ENCODE data around the gene COMMD9. TPM values are rescaled to one million over a fixed set of nuclear protein-coding genes. Genes with fewer than 3 reads are reported as not detected.

COMMD9 gene
- total RNA-seq, 1 experiment from 2014 or later: 70.8 TPM

DNA sequence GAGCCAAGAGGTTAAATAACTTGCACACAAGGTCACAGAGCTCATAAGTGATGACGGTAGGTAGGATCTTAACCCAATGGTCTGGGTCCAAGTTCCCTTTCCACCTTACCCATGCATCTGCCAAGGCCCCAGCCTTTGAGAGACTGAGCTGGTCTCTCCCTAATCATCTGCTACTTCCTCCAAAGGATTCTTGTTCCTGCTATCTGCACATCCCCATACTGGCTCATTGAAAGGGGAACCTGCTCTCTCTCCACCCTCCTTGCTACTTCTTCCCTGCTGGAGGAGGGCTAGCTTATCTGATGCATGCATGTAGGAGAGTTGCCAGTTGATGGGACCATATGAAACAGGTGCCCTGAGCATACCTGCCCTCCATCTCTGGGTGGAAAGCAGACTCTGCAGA, 47.7 kb downstream of the COMMD9 start:
- Histone ChIP-seq H3K36me3 (ENCODE audit: low read depth, low read length) (no peaks in the 10 kb centered on the region), H3K4me2 (ENCODE audit: low read length) (no peak overlapping the region), H3K9me2 (replicated peaks; ENCODE audit: low read length) (no peaks in the 10 kb centered on the region), H3K27ac (ENCODE audit: low read length) (no peak overlapping the region), H3K9me3 (ENCODE audit: low read length) (no peaks in the 10 kb centered on the region), H4K20me1 (ENCODE audit: low read length) (no peaks in the 10 kb centered on the region), H3K79me2 (ENCODE audit: low read length) (no peaks in the 10 kb centered on the region), H2AFZ (ENCODE audit: low read length) (no peak overlapping the region), H3K9ac (ENCODE audit: low read length) (no peak overlapping the region), H3K4me3 (ENCODE audit: low read length) (no peak overlapping the region), H3K4me1 (ENCODE audit: insufficient read depth, low read length) (no peaks in the 10 kb centered on the region), H3F3A (ENCODE audit: low read length, unreplicated experiment) (no peaks in the 10 kb centered on the region), H3K27me3 (ENCODE audit: low read length) (no peaks in the 10 kb centered on the region)
- no peak for DNase-seq
- no peak for ATAC-seq
- ChIA-PET CTCF (no interaction called here), POLR2A (ENCODE audit: unreplicated experiment) (no interaction called here)
- intact Hi-C loops (cut with micrococcal nuclease): no loop called here
- no TSS peak for BruUV-seq (replicated peaks)
- TF ChIP-seq CTCF (conservative IDR thresholded peaks at IDR 0.05; ENCODE audit: low read depth, low read length) (no peak), EZH2 (IDR thresholded peaks at IDR 0.05; ENCODE audit: low read length, unreplicated experiment) (no peak), EZH2phosphoT487 (IDR thresholded peaks at IDR 0.05; ENCODE audit: borderline replicate concordance, low read length) (no peak)

DNA sequence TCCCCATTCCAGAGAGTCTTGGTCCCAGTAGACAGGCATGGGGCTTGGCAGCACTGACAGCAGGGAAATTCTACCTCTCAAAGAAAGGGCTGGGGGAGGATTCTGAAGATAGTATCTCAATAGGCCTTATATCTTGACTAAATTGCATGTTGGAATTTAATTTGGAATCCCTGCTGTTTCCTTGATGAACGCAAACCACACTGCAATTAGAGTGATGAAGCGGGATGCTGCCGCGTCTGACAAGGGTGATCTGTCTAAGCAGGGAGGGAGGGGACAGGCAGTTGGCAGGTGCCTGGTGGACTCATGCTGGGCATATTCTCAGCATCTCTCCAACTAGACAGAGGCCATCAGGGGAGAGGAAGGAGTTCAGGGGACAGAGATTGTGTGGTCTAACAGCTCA, 48.4 kb downstream of the COMMD9 start:
- Histone ChIP-seq H4K20me1 (ENCODE audit: low read length) (no peaks in the 10 kb centered on the region), H3K4me3 (ENCODE audit: low read length) (no peak overlapping the region), H3K36me3 (ENCODE audit: low read depth, low read length) (no peaks in the 10 kb centered on the region), H3K4me2 (ENCODE audit: low read length) (no peak overlapping the region), H3K27me3 (ENCODE audit: low read length) (no peaks in the 10 kb centered on the region), H3K9me2 (replicated peaks; ENCODE audit: low read length) (no peaks in the 10 kb centered on the region), H3K27ac (ENCODE audit: low read length) (no peak overlapping the region), H3K79me2 (ENCODE audit: low read length) (no peaks in the 10 kb centered on the region), H3K9me3 (ENCODE audit: low read length) (no peaks in the 10 kb centered on the region), H3K4me1 (ENCODE audit: insufficient read depth, low read length) (no peaks in the 10 kb centered on the region), H3K9ac (ENCODE audit: low read length) (no peak overlapping the region), H2AFZ (ENCODE audit: low read length) (no peak overlapping the region), H3F3A (ENCODE audit: low read length, unreplicated experiment) (no peaks in the 10 kb centered on the region)
- ChIA-PET CTCF (no interaction called here), POLR2A (ENCODE audit: unreplicated experiment) (no interaction called here)
- intact Hi-C loops (cut with micrococcal nuclease): no loop called here
- no peak for DNase-seq
- no peak for ATAC-seq
- TF ChIP-seq CTCF (conservative IDR thresholded peaks at IDR 0.05; ENCODE audit: low read depth, low read length) (no peak), EZH2phosphoT487 (IDR thresholded peaks at IDR 0.05; ENCODE audit: borderline replicate concordance, low read length) (no peak), EZH2 (IDR thresholded peaks at IDR 0.05; ENCODE audit: low read length, unreplicated experiment) (no peak)
- no TSS peak for BruUV-seq (replicated peaks)

DNA sequence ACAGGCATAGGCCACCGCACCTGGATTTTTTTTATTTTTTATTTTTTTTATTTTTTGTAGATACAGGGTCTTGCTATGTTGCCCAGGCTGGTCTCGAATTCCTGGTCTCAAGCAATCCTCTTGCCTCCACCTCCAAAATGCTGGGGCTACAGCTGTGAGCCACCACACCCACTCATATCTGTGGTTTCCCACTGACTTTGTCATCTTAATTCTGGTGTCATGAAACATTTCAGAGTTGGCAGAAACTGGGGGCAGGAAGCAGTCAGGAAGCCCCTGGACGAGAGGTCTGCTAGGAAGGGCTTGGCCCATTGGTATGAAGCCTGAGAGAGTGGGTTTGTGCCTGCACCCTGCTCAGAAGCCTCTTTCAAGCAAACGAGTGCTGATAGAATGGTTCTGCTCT, 49.1 kb downstream of the COMMD9 start:
- H3F3A ChIP-seq (ENCODE audit: low read length, unreplicated experiment): no peaks in the 10 kb centered on the region
- ATAC-seq (no peak), DNase-seq (no peak)
- H3K36me3 ChIP-seq (ENCODE audit: low read depth, low read length): no peaks in the 10 kb centered on the region
- BruUV-seq (replicated peaks): no TSS peak
- intact Hi-C loops (cut with micrococcal nuclease): no loop called here
- ChIA-PET POLR2A (ENCODE audit: unreplicated experiment) (no interaction called here), CTCF (no interaction called here)
- H3K27me3 ChIP-seq (ENCODE audit: low read length): no peaks in the 10 kb centered on the region
- H3K79me2 ChIP-seq (ENCODE audit: low read length): no peaks in the 10 kb centered on the region
- H2AFZ ChIP-seq (ENCODE audit: low read length): no peak overlapping the region
- no peak overlapping the region for H3K4me3 ChIP-seq (ENCODE audit: low read length)
- no peak overlapping the region for H3K27ac ChIP-seq (ENCODE audit: low read length)
- H3K4me2 ChIP-seq (ENCODE audit: low read length): no peak overlapping the region
- H3K4me1 ChIP-seq (ENCODE audit: insufficient read depth, low read length): no peaks in the 10 kb centered on the region
- no peaks in the 10 kb centered on the region for H3K9me2 ChIP-seq (replicated peaks; ENCODE audit: low read length)
- no peaks in the 10 kb centered on the region for H3K9me3 ChIP-seq (ENCODE audit: low read length)
- no peak for TF ChIP-seq EZH2 (IDR thresholded peaks at IDR 0.05; ENCODE audit: low read length, unreplicated experiment)
- TF ChIP-seq CTCF (conservative IDR thresholded peaks at IDR 0.05; ENCODE audit: low read depth, low read length): no peak
- no peak for TF ChIP-seq EZH2phosphoT487 (IDR thresholded peaks at IDR 0.05; ENCODE audit: borderline replicate concordance, low read length)
- H4K20me1 ChIP-seq (ENCODE audit: low read length): no peaks in the 10 kb centered on the region
- no peak overlapping the region for H3K9ac ChIP-seq (ENCODE audit: low read length)
